Measurements from ENCODE around the gene FOXA2. TPM values are rescaled to one million over a fixed set of nuclear protein-coding genes. Genes with fewer than 3 reads are reported as not detected.

The FOXA2 gene
- total and polyA plus RNA-seq, 2 of the 13 experiments (the other 11 are each of a cell fraction or from before 2014, with no cell fraction given), result 8.8 to 12.2 TPM

DNA sequence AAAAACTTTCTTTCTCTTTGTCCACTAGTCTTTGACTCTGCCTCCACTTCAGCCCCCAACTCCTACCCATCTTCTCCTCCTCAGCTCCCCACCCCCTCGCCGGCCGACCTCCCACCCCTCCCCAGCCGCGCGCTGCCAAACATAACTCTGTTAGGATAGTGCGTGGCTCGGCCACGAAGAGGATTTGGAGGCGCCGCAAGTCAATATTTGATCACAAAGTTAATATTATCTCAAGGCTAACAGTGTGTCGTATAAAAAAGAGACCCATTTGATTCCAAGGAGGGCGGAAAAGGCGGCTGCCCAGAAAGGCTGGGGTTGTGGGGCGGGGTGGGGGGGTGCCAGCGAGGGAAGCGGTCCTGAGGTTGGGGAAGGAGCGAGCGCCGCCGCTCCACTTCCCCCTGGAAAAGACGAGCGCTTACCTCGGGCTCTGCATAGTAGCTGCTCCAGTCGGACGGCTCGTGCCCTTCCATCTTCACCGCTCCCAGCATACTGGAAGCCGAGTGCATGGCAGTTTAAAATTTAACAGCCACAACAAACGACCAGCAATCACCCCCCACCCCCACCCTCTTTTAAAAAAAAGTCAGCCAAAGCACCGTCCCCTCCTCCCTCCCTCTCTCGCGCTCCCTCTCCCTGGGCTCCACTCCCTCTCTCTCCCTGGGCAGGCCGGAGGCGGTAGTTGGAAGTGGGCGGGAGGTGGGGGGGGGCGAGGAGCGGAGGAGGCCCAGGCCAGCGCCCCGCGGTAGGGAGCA is 425 bp downstream of the FOXA2 start (continued):
- TF ChIP-seq, protein P1, sequence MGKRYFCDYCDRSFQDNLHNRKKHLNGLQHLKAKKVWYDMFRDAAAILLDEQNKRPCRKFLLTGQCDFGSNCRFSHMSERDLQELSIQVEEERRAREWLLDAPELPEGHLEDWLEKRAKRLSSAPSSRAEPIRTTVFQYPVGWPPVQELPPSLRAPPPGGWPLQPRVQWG (CRISPR knock-in tag; IDR thresholded peaks at IDR 0.05; ENCODE audit: borderline replicate concordance, low read depth), result no peak
- TF ChIP-seq, protein P2, sequence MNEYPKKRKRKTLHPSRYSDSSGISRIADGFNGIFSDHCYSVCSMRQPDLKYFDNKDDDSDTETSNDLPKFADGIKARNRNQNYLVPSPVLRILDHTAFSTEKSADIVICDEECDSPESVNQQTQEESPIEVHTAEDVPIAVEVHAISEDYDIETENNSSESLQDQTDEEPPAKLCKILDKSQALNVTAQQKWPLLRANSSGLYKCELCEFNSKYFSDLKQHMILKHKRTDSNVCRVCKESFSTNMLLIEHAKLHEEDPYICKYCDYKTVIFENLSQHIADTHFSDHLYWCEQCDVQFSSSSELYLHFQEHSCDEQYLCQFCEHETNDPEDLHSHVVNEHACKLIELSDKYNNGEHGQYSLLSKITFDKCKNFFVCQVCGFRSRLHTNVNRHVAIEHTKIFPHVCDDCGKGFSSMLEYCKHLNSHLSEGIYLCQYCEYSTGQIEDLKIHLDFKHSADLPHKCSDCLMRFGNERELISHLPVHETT (CRISPR knock-in tag; conservative IDR thresholded peaks at IDR 0.05), result no peak; the same call in 1 of the 2 replicates
- TF ChIP-seq BHLHE40 (IDR thresholded peaks at IDR 0.05; ENCODE audit: low read length) (0 out of 2 replicates have a peak, but pooled peaks have one; percentile 31), KLF6 (CRISPR knock-in tag; IDR thresholded peaks at IDR 0.05) (no peak), ZNF776 (CRISPR knock-in tag; IDR thresholded peaks at IDR 0.05) (no peak; the same call in 1 of the 2 replicates), ZC3H4 (CRISPR knock-in tag; IDR thresholded peaks at IDR 0.05; ENCODE audit: borderline replicate concordance) (no peak), ZBTB1 (CRISPR knock-in tag; IDR thresholded peaks at IDR 0.05; ENCODE audit: borderline replicate concordance) (no peak), ZNF652 (CRISPR knock-in tag; IDR thresholded peaks at IDR 0.05; ENCODE audit: borderline replicate concordance, low read depth) (no peak), ZNF879 (CRISPR knock-in tag; IDR thresholded peaks at IDR 0.05) (no peak), AHR (CRISPR knock-in tag; IDR thresholded peaks at IDR 0.05) (0 out of 2 replicates have a peak, but pooled peaks have one; percentile 60)
- TF ChIP-seq, protein P3, sequence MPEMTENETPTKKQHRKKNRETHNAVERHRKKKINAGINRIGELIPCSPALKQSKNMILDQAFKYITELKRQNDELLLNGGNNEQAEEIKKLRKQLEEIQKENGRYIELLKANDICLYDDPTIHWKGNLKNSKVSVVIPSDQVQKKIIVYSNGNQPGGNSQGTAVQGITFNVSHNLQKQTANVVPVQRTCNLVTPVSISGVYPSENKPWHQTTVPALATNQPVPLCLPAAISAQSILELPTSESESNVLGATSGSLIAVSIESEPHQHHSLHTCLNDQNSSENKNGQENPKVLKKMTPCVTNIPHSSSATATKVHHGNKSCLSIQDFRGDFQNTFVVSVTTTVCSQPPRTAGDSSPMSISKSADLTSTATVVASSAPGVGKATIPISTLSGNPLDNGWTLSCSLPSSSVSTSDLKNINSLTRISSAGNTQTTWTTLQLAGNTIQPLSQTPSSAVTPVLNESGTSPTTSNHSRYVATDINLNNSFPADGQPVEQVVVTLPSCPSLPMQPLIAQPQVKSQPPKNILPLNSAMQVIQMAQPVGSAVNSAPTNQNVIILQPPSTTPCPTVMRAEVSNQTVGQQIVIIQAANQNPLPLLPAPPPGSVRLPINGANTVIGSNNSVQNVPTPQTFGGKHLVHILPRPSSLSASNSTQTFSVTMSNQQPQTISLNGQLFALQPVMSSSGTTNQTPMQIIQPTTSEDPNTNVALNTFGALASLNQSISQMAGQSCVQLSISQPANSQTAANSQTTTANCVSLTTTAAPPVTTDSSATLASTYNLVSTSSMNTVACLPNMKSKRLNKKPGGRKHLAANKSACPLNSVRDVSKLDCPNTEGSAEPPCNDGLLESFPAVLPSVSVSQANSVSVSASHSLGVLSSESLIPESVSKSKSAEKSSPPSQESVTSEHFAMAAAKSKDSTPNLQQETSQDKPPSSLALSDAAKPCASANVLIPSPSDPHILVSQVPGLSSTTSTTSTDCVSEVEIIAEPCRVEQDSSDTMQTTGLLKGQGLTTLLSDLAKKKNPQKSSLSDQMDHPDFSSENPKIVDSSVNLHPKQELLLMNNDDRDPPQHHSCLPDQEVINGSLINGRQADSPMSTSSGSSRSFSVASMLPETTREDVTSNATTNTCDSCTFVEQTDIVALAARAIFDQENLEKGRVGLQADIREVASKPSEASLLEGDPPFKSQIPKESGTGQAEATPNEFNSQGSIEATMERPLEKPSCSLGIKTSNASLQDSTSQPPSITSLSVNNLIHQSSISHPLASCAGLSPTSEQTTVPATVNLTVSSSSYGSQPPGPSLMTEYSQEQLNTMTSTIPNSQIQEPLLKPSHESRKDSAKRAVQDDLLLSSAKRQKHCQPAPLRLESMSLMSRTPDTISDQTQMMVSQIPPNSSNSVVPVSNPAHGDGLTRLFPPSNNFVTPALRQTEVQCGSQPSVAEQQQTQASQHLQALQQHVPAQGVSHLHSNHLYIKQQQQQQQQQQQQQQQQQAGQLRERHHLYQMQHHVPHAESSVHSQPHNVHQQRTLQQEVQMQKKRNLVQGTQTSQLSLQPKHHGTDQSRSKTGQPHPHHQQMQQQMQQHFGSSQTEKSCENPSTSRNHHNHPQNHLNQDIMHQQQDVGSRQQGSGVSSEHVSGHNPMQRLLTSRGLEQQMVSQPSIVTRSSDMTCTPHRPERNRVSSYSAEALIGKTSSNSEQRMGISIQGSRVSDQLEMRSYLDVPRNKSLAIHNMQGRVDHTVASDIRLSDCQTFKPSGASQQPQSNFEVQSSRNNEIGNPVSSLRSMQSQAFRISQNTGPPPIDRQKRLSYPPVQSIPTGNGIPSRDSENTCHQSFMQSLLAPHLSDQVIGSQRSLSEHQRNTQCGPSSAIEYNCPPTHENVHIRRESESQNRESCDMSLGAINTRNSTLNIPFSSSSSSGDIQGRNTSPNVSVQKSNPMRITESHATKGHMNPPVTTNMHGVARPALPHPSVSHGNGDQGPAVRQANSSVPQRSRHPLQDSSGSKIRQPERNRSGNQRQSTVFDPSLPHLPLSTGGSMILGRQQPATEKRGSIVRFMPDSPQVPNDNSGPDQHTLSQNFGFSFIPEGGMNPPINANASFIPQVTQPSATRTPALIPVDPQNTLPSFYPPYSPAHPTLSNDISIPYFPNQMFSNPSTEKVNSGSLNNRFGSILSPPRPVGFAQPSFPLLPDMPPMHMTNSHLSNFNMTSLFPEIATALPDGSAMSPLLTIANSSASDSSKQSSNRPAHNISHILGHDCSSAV (CRISPR knock-in tag; IDR thresholded peaks at IDR 0.05; ENCODE audit: borderline replicate concordance), result no peak
- TF ChIP-seq, protein P4, sequence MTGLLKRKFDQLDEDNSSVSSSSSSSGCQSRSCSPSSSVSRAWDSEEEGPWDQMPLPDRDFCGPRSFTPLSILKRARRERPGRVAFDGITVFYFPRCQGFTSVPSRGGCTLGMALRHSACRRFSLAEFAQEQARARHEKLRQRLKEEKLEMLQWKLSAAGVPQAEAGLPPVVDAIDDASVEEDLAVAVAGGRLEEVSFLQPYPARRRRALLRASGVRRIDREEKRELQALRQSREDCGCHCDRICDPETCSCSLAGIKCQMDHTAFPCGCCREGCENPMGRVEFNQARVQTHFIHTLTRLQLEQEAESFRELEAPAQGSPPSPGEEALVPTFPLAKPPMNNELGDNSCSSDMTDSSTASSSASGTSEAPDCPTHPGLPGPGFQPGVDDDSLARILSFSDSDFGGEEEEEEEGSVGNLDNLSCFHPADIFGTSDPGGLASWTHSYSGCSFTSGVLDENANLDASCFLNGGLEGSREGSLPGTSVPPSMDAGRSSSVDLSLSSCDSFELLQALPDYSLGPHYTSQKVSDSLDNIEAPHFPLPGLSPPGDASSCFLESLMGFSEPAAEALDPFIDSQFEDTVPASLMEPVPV (CRISPR knock-in tag; IDR thresholded peaks at IDR 0.05), result peak; percentile 71; the same call in 1 of the 2 replicates
- TF ChIP-seq, protein P5, sequence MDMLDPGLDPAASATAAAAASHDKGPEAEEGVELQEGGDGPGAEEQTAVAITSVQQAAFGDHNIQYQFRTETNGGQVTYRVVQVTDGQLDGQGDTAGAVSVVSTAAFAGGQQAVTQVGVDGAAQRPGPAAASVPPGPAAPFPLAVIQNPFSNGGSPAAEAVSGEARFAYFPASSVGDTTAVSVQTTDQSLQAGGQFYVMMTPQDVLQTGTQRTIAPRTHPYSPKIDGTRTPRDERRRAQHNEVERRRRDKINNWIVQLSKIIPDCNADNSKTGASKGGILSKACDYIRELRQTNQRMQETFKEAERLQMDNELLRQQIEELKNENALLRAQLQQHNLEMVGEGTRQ (IDR thresholded peaks at IDR 0.05; ENCODE audit: low read depth, low read length), result no peak
- TF ChIP-seq, protein P5 (CRISPR knock-in tag; IDR thresholded peaks at IDR 0.05; ENCODE audit: borderline replicate concordance), result no peak
